Stimulated activated CD8-positive, alpha-beta memory T cell treated with anti-CD3 and anti-CD28 coated beads, Interleukin-15, amount 100 ng/mL, for 48 hours (primary cell): ENCODE measurements around the gene RAI14.

Source experiments
- DNase-seq, 2 donors: peaks; one replicate each; pipeline ENCODE4 v3.0.0-alpha.2; 2020; ENCODE audit warnings: low read depth in 2 of 2

The RAI14 gene

DNA sequence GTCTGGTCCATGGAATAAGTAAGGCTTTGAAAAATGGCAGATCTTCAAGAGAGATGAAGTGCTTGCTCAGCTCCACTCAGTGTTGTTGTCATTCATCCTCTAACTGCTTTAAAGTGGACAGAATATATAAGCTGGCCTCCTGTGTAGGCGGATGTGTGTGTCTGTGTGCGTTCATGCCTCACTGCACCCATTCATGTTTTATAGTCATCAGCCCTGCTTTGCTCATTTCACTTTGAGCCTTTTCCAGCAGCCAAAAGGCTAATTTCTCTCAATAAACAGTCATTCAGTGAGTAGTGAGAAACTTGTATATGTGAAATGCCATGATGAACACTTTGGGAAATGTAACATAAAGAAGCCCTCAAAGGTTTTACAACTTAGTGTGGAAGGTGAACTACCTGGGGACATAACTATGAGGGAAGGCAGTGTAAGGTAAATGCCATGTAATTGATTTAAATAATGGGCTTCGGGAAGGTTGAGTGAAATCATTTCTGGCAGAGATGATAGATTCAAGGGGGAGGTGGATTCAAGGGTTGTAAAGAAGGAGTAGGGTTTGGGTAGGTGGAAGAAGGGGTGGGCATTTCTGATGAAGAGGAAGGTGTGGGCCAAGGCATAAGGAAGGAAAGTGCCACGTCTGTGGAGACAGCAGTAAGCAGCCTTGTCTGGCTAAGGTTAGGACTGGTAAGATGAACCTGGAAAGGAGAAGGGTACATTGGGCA is 198.5 kb downstream of the RAI14 start:
- no peak for DNase-seq

DNA sequence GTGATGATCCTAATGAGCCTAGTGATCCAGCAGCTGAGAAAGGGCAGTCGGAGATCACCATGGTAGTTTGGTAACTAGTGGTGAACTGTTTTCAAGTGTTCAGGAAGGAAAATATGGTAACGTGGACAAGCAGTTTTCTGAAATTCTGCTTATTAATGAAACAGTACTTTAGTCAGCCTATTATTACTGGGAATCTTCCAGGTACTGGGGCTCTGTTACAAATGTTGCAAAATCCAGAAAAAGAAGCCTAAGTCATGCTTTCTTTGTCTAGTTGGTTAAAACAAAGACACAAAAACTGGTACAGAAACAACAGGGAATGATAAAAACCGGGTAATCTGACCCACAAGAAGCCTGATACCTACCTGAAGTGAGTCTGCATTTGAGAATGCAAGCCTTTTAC is 201.0 kb downstream of the RAI14 start:
- DNase-seq = no peak

GRCh38 chr5:34857894-34858293 is 201.8 kb downstream of the RAI14 start:
- no peak for DNase-seq

- DNase-seq = no peak
Measured at GRCh38 chr5:34858790-34859189, 202.7 kb downstream of the RAI14 start.

GRCh38 chr5:34859253-34859652 is 203.1 kb downstream of the RAI14 start:
- DNase-seq = no peak

GRCh38 chr5:34863946-34864345 is 207.8 kb downstream of the RAI14 start:
- no peak for DNase-seq

- DNase-seq = no peak
Measured at GRCh38 chr5:34865091-34865490, 209.0 kb downstream of the RAI14 start.

- no peak for DNase-seq
Measured at GRCh38 chr5:34866989-34867471, 210.9 kb downstream of the RAI14 start.

GRCh38 chr5:34867660-34868059 is 211.5 kb downstream of the RAI14 start:
- DNase-seq = no peak

DNA sequence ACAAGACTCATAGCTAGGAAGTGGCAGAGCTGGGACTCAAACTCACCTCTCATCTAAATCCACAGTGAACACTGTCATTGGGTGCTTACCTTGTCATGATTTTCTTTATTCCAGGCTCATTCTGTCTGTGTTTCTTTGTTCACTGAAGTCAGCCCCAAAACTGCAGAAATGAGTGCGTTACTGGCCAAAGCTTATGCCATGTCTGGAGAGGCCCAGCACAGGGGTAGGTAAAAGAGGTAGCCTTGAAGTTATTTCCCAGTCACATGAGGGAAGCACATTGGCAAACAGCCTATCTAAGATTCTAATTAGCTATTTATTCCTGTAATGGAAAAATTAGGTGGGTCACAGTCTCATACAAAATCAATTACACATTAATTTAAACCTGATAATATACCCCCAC is 212.7 kb downstream of the RAI14 start:
- DNase-seq = no peak

DNA sequence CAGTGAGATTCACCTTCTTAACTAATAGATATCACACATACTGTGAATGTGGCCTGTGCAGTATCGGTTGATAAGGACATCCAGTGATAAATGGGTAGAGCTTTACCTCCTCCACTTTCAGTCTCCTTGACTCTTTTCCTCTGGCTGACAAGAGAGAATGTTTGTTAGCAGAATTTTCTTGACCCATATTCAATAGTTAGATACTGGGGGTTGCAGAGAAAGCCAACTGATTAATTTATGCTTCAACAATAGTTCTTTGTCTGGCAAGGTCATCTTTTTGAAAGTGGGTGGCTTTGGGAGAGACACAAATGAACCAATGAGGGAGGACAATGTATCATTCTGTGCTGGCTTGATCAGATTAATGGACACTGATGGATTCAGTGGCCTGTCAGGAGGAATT is 213.1 kb downstream of the RAI14 start:
- no peak for DNase-seq

DNA sequence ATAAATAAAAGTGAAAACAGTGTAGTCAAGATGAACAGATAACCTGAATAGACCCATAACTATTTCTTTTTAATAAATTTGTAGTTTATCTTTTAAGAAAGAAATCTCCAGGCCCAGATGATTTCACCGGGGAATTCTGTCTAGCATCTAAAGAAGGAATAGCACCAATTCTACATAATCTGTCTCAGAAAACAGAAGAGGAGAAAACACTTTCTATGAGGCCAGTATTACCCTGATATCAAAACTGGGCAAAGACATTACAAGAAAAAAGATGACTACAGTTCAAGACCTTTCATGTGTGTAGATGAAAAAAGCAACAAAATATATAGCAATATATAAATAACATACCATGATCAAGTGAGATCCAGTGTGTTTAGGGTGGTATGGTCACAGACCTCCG is 214.3 kb downstream of the RAI14 start:
- DNase-seq = no peak

GRCh38 chr5:34876275-34876674 is 220.1 kb downstream of the RAI14 start:
- DNase-seq = no peak

GRCh38 chr5:34881246-34881645 is 225.1 kb downstream of the RAI14 start:
- DNase-seq = no peak
